HL-60 (cell line): ENCODE measurements around the gene TLR5.

Source experiments
- DNase-seq, 2 experiments: peaks; one replicate each; pipeline ENCODE4 v3.0.0-alpha.2; 2010 to 2020; ENCODE audit warnings: low read depth in 1 of 2, low spot score in 1 of 2
- H3K27ac ChIP-seq: fragments of 250-450 bp; sonication (Bioruptor Pico); replicated peaks from 2 replicates; pipeline ENCODE4 v1.5.1; 2020; ENCODE audit warnings: mild to moderate bottlenecking, moderate library complexity
- H3K27me3 ChIP-seq: fragments of 250-450 bp; sonication (Bioruptor Pico); 2 replicates; pipeline ENCODE4 v1.5.1; 2021; ENCODE audit warnings: mild to moderate bottlenecking, moderate library complexity; ENCODE audit not compliant: insufficient read depth, poor library complexity, severe bottlenecking
- H3K4me3 ChIP-seq: replicated peaks from 2 replicates; pipeline ENCODE4 v1.5.1; 2011; ENCODE audit warnings: mild to moderate bottlenecking, control low read depth, low read length; ENCODE audit not compliant: insufficient read depth
- GABPA ChIP-seq: IDR thresholded peaks from 2 replicates; pipeline ENCODE4 v1.6.1; 2012; ENCODE audit warnings: low read depth
- POLR2AphosphoS5 ChIP-seq: IDR thresholded peaks from 2 replicates; pipeline ENCODE4 v1.6.1; 2012; ENCODE audit warnings: low read depth
- SPI1 ChIP-seq: IDR thresholded peaks from 2 replicates; pipeline ENCODE4 v1.6.1; 2012; ENCODE audit warnings: low read depth, mild to moderate bottlenecking, borderline replicate concordance
- TF ChIP-seq, protein P1 (sequence below): IDR thresholded peaks from 2 replicates; pipeline ENCODE4 v1.6.1; 2012; ENCODE audit warnings: low read depth; ENCODE audit not compliant: insufficient replicate concordance
- TF ChIP-seq, protein P2 (sequence below): IDR thresholded peaks from one replicate; pipeline ENCODE4 v1.5.1; 2011; ENCODE audit warnings: low read length, control low read depth, inconsistent platforms; ENCODE audit not compliant: insufficient read depth

The TLR5 gene

DNA sequence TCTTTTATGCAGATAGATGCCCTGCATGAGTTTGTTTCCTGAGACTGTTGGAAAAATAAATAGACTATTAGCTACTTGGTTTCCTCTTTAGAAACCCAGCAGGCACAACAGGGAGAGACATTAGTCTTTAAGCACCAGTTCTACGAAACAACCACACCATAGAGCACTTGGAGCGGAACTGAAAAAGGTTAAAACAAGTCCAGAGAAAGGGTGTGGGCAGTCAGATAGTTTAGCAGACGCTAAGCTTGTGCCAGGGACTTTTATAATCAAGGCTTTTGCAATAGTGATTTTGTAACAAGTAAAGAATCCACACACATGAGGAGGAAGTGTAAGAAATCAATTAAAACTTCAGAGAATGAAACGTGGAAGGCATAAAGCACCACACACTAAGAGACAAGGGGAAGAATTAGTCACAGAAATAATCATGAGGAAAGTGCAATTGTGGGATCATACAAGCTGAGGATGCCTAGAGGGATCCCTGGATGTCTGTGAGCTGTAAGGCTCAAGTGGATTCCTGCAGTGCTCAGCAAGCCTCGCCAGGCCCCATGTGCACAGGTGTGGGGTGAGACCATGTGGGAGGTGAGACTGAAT, 37.8 kb upstream of the TLR5 start:
- H3K27ac ChIP-seq = peak overlapping the region; percentile 24
- peak; percentile 66 to 76 for DNase-seq

DNA sequence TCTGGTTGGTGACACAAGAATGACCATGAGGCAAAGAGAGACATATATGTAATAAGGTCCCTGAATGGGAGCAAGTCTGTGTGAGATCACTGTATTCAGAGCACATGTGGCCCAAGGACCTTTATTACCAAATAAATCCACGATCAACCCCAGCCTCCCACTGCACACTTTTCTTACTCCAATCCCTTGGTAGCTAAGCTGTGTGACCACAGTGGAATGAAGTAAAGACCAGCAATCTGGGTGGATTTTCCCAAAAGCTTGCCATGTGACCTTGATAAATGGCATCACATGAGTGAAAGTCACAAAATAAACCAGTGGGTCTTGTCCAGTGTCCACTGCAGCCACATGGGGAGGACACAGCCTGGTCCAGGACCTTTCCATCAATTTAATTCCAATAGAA, 36.7 kb upstream of the TLR5 start:
- TF ChIP-seq, protein P1, sequence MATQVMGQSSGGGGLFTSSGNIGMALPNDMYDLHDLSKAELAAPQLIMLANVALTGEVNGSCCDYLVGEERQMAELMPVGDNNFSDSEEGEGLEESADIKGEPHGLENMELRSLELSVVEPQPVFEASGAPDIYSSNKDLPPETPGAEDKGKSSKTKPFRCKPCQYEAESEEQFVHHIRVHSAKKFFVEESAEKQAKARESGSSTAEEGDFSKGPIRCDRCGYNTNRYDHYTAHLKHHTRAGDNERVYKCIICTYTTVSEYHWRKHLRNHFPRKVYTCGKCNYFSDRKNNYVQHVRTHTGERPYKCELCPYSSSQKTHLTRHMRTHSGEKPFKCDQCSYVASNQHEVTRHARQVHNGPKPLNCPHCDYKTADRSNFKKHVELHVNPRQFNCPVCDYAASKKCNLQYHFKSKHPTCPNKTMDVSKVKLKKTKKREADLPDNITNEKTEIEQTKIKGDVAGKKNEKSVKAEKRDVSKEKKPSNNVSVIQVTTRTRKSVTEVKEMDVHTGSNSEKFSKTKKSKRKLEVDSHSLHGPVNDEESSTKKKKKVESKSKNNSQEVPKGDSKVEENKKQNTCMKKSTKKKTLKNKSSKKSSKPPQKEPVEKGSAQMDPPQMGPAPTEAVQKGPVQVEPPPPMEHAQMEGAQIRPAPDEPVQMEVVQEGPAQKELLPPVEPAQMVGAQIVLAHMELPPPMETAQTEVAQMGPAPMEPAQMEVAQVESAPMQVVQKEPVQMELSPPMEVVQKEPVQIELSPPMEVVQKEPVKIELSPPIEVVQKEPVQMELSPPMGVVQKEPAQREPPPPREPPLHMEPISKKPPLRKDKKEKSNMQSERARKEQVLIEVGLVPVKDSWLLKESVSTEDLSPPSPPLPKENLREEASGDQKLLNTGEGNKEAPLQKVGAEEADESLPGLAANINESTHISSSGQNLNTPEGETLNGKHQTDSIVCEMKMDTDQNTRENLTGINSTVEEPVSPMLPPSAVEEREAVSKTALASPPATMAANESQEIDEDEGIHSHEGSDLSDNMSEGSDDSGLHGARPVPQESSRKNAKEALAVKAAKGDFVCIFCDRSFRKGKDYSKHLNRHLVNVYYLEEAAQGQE = no peak
- TF ChIP-seq SPI1 (no peak), POLR2AphosphoS5 (no peak), GABPA (no peak)
- TF ChIP-seq, protein P2, sequence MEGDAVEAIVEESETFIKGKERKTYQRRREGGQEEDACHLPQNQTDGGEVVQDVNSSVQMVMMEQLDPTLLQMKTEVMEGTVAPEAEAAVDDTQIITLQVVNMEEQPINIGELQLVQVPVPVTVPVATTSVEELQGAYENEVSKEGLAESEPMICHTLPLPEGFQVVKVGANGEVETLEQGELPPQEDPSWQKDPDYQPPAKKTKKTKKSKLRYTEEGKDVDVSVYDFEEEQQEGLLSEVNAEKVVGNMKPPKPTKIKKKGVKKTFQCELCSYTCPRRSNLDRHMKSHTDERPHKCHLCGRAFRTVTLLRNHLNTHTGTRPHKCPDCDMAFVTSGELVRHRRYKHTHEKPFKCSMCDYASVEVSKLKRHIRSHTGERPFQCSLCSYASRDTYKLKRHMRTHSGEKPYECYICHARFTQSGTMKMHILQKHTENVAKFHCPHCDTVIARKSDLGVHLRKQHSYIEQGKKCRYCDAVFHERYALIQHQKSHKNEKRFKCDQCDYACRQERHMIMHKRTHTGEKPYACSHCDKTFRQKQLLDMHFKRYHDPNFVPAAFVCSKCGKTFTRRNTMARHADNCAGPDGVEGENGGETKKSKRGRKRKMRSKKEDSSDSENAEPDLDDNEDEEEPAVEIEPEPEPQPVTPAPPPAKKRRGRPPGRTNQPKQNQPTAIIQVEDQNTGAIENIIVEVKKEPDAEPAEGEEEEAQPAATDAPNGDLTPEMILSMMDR = no peak
- H3K27ac ChIP-seq = no peak overlapping the region
- no peaks in the 10 kb centered on the region for H3K27me3 ChIP-seq
- DNase-seq = no peak
- H3K4me3 ChIP-seq = no peak overlapping the region

More for the DNA sequence above, 37.8 kb upstream of the TLR5 start:
- Histone ChIP-seq H3K4me3 (no peak overlapping the region), H3K27me3 (no peaks in the 10 kb centered on the region)
- no peak for TF ChIP-seq POLR2AphosphoS5
- peak; percentile 65; the same call in 1 of the 2 replicates for TF ChIP-seq SPI1
- TF ChIP-seq, protein P2 = no peak

DNA sequence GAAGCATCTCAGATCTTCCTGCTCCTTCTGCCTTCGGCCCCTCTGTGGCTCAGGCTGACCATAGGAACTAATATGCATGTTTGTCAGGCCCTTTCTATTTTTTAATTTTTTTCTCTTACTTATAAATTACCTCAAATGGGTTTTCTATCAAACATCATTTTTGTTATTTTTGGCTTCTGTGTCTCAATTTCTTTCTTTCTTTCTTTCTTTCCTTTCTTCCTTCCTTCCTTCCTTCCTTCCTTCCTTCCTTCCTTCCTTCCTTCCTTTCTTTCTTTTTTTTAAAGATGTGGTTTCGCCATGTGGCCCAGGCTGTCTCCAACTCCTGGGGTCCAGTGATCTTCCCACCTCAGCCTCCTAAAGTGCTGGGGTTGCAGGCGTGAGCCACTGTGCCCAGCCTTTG, 36.2 kb upstream of the TLR5 start:
- Histone ChIP-seq H3K4me3 (no peak overlapping the region), H3K27ac (no peak overlapping the region)

More for the DNA sequence above, 36.2 kb upstream of the TLR5 start:
- no peaks in the 10 kb centered on the region for H3K27me3 ChIP-seq
- no peak for DNase-seq
- TF ChIP-seq POLR2AphosphoS5 = no peak
- TF ChIP-seq, protein P2 = no peak
- TF ChIP-seq, protein P1 = no peak
- TF ChIP-seq GABPA = no peak
- no peak for TF ChIP-seq SPI1
